ENCODE measurements around the gene ADAT3.
A peak's percentile ranks its signal among the peaks of the same experiment; 100 is the strongest.

The ADAT3 gene

GRCh38 chr19:1914826-1915341, 9.7 kb downstream of the ADAT3 start:
- no peak for DNase-seq

DNA sequence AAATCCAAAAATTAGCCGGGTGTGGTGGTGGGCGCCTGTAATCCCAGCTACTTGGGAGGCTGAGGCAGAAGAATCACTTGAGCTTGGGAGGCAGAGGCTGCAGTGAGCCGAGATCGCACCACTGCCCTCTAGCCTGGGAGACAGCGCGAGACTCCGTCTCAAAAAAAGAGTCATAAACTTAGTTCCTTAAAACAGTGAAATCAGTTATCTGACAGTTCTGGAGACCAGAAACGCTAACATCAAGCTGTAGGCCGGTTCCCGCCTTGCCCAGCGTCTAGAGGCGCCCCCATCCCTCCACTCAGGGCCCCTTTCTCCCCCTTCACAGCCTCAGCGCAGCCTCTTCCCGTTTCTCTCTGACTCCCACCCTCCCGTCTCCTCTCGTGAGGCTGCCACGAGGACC, 11.9 kb downstream of the ADAT3 start:
- DNase-seq: no peak

GRCh38 chr19:1917926-1918325, 12.7 kb downstream of the ADAT3 start:
- DNase-seq: no peak

DNA sequence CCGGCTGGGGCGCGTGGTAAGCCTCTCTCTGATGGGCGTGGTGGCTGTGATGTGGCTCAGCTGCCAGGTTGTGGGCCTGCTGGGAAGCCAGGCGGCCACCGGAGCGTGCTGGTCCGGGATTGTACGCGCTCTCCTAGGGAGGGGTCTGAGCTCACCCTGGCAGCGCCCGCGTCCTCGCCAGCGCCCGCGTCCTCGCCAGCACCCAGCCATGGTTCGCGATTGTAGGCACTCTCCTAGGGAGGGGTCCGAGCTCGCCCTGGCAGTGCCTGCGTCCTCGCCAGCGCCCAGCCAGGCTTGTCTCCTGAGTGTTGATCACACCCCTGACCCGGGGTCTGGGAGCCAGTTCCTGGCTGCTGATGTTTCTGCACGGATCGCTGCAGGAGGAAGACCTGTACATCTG, 13.8 kb downstream of the ADAT3 start:
- DNase-seq: no peak

GRCh38 chr19:1920644-1921043, 15.4 kb downstream of the ADAT3 start:
- DNase-seq: no peak

- no peak for DNase-seq
Measured at GRCh38 chr19:1921326-1921725, 16.1 kb downstream of the ADAT3 start.

DNA sequence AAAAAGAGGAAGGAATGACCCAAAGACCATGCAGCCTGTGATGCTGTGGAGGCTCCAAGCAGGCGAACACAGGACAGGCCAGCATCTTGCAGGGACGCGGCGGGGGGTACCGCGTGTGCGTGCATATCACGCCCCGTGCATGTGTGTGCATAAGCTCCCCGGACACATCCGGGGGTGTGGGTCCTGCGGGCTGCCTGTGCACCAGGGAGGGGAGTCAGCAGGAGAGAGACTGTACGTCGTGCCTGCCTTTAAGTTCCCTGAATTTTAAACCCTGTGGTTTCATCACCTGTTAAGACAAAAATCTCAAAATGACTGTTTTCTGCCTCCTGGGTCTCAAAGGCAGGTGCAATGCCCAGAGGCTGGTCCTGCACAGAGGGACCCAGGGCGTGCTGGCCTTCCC, 16.6 kb downstream of the ADAT3 start:
- DNase-seq: peak in 1 of 5 experiments; percentile 65

DNA sequence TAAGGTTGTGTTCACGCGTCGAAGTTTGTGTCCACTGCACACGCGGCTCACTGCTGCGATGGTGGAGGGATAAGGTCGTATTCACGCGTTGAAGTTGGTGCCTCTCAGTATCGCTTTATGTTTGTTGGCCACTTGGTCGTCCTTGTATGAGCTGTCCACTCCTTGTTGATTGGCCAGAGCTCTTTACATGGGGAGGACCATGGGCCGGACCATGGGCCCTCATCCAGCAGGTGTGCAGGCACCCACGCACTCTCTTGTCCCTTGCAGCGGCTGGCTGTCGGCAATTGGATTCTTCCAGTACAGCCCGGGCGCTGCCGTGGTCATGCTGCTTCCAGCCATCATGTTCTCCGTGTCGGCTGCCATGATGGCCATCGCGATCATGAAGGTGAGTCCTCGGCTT, 17.6 kb downstream of the ADAT3 start:
- DNase-seq: no peak

GRCh38 chr19:1923319-1923718, 18.1 kb downstream of the ADAT3 start:
- DNase-seq: peak in 2 of 5 experiments; percentile 24 to 87

- no peak for DNase-seq
Measured at GRCh38 chr19:1924320-1924961, 19.2 kb downstream of the ADAT3 start.

GRCh38 chr19:1925544-1925943, 20.3 kb downstream of the ADAT3 start:
- DNase-seq: no peak

- peak; percentile 69 to 79 (median 72) for DNase-seq
Measured at GRCh38 chr19:1929021-1929742, 24.0 kb downstream of the ADAT3 start.

- DNase-seq: no peak
Measured at GRCh38 chr19:1931445-1931844, 26.2 kb downstream of the ADAT3 start.

- no peak for DNase-seq
Measured at GRCh38 chr19:1932395-1932794, 27.2 kb downstream of the ADAT3 start.

DNA sequence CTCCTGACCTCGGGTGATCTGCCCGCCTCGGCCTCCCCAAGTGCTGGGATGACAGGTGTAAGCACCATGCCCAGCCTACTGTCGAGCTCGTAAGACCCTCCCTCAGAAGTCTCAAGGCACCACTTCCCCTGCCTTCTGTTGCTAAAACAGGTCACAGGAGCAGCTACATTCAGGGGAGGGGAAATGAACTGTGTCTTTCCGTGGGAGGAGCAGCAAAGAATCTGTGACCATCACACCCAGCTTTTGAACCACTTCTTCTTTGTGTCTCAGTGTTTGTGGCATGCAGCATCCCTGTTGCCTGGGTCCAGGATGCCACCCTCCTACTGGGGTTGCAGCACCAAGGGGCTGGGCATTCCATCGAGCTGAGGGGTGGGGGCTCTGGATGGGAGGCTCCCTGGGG, 28.0 kb downstream of the ADAT3 start:
- DNase-seq: no peak

GRCh38 chr19:1933942-1934341, 28.7 kb downstream of the ADAT3 start:
- DNase-seq: no peak

- peak in 1 of 5 experiments; percentile 80 for DNase-seq
Measured at GRCh38 chr19:1935484-1936208, 30.4 kb downstream of the ADAT3 start.

DNA sequence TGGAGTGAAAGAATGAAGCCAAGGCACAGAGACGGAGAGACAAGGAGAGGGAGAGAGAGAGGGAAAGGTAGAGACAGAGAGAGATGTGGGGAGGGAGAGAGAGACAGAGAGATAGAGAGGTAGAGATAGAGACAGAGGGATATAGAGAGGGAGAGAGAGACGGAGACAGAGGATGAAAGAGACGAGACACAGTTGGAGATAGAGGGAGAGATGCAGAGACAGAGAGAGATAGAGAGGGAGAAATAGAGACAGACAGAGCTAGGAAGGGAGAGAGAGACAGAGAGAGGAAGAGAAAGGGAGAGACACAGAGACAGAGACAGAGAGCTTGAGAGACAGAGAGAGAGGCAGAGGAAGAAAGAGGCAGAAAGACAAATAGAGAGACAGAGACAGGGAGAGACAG, 31.2 kb downstream of the ADAT3 start:
- DNase-seq: no peak

DNA sequence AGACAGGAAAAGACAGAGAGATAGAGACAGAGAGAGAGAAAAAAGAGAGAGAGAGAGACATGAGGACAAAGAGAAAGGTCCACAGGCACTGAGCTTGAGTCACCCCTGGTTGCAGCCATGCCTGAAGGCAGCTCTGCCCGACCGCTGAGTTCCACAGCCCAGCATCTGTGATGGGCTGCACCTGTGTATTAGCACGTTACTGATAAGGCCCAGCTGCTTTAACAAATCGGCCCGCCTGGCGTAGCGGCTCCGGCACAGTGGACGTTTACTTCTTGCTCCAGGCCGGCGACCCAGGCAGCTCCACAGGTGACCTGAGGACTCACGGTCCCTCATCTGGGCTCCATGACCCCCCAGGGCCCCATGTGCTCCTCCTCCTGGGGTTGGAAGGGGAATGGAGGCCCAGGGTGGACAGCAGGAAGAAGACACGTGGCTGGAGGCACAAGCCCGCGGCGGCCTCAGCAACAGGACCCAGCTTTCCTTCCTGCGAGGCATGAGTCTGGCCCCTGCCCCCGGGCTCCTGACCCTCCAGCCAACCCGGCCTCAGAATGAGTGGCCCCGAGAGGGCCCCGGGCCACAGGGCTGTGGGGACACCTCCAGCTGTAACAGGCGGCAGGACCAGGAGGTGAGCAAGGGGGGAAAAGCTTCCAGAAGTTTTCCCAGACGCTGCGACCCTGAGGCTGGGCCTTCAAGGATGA, 31.9 kb downstream of the ADAT3 start:
- no peak for DNase-seq

- DNase-seq: no peak
Measured at GRCh38 chr19:1938071-1938470, 32.9 kb downstream of the ADAT3 start.

DNA sequence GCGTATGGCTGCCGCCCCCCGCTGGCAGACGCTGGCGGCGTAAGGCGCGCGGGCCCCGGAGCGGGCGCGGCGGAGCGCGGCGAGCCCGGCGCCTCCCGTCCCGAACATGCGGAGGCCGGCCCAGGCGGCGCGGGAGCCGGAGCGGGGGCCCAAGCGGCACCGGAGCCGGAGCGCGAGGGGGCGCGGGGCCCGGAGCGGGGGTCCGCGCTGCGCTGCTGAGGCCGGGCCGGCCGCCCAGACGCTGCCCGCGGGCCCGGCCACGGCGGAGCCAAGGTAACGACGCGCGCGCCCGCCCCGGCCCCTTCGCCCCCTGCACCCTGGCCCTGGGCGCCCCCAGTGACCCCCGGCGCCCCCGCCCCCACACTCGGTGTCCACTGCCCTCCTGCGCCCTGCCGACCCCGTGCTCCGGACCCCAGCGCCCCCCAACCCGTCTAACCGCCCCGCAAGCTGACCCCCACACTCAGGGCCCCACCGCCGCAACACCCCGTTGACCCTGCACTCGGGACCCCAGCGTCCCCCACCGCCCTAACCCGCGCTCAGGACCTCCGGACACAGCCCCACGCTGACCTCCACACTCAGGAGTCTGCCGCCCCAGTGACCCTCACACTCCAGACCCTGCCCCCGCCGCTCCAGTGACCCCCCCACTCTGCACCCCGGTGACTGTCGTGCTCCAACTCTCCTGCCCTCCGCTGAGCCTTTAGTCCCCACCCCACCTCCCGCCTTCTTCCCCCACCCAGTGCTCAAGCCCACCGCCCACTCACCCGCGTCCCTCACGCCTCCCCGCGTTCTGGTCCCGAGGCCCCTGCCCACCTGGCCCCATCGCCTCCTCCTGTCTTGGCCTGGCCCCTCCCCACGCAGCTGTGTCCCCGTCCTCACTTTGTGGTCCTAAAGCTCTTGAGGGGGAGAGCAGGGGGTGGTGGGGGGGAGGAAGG, 36.2 kb downstream of the ADAT3 start, which contains the start of gene CSNK1G2:
CSNK1G2 (plus strand) TSS at position 27 of the 932 bp plus-strand sequence. CDS start 28,601 bp downstream, outside the sequence.
- DNase-seq: peak in 1 of 5 experiments; percentile 21
